Loucy (cell line): ENCODE results near the gene PLK4.

Experiments used
- CTCF ChIP-seq: fragments of 200-600 bp; sonication (generic); conservative IDR thresholded peaks from 2 replicates; pipeline ENCODE4 v1.5.1; 2014; ENCODE audit warnings: mild to moderate bottlenecking, antibody characterized with exemption, low read length
- EZH2phosphoT487 ChIP-seq: fragments of 200-600 bp; IDR thresholded peaks from 2 replicates; pipeline ENCODE4 v1.6.1; 2018; ENCODE audit warnings: antibody characterized with exemption, mild to moderate bottlenecking, moderate library complexity, borderline replicate concordance

DNA sequence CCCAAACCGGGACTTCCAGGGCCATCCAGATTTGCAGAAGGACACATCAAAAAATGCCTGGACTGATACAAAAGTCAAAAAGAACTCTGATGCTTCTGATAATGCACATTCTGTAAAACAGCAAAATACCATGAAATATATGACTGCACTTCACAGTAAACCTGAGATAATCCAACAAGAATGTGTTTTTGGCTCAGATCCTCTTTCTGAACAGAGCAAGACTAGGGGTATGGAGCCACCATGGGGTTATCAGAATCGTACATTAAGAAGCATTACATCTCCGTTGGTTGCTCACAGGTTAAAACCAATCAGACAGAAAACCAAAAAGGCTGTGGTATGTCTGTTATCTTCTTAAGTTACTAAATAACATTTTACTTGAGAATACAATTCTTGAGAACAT is 9.2 kb downstream of the PLK4 start:
- TF ChIP-seq CTCF (no peak), EZH2phosphoT487 (no peak)
